ENCODE data around the gene CLDN2.

GRCh38 chrX:106891762-106892460 is 28.3 kb upstream of the CLDN2 start:
- TF ChIP-seq CTCF (IDR thresholded peaks at IDR 0.05; ENCODE audit: low read length) (no peak), EZH2 (optimal IDR thresholded peaks at IDR 0.05; ENCODE audit: low read depth, low read length) (no peak)

Measured in MM.1S (cell line).